H7 (cell line): ENCODE data around the gene RBBP4. TPM values are rescaled to one million over a fixed set of nuclear protein-coding genes. Genes with fewer than 3 reads are reported as not detected.

Experiments used
- DNase-seq: peaks from one replicate; pipeline ENCODE4 v3.0.0; 2012
- H3K27me3 ChIP-seq: 2 replicates; pipeline ENCODE4 v1.6.0; 2011; ENCODE audit warnings: mild to moderate bottlenecking, low read length; ENCODE audit not compliant: control insufficient read depth, insufficient read depth
- H3K36me3 ChIP-seq: replicated peaks from 2 replicates; pipeline ENCODE4 v1.5.1; 2011; ENCODE audit warnings: low read length; ENCODE audit not compliant: control insufficient read depth, insufficient read depth
- H3K4me3 ChIP-seq: 2 replicates; pipeline ENCODE4 v1.5.1; 2011; ENCODE audit warnings: low read depth, mild to moderate bottlenecking, control low read depth, low read length, moderate library complexity; ENCODE audit not compliant: insufficient read depth
- total RNA-seq: library from RNA; depleted of rRNA; stranded (reverse); fragments of >200 nt; shearing (Covaris generic); gene quantifications from 2 replicates; pipeline ENCODE4 v1.2.3, GENCODE V29; 2014

Gene RBBP4
- total RNA-seq, 1 experiment from 2014 or later: 311 TPM

DNA sequence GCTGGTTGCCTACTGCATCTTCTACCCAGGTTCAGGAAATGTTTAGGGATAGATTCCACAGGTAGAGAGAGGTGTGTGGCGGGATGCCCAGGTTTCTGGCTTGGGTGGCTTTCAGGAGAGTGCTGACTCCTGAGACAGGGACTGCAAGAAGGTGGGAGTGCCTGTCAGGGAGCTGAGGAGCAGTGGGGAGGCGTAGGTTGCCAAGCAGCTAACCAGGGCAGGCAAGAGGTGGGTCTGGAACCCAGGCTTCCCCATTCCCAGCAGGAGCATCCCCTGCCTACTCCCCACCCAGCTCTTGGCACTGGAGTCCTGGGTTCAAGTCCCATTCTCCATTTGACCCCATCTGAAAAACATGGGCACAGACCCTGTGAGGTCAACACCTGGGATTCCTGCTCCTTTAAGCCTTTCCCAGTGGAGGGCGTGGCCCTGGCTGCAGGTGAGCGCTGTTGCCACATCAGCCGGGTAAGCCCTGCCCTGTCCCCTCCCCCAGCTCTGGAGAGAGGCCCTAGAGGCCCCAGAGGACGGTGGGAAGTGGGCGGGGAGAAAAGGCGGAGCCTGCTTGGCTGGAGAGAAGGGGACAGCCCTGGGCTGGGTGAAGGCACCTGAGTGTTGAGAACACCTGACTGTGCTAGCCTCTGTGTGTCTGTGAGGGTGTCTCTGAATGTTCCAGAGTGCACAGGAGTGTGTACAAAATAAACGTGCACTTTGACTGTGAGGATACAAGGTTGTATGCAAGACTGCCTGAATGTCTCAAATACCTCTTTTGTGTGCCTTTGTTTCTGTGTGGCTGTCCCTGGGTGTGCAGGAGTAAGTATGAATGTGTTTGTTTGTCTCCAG, 65.5 kb downstream of the RBBP4 start:
- H3K27me3 ChIP-seq: no peaks in the 10 kb centered on the region
- no peak overlapping the region for H3K4me3 ChIP-seq
- H3K36me3 ChIP-seq: no peaks in the 10 kb centered on the region
- peak; percentile 98 for DNase-seq

DNA sequence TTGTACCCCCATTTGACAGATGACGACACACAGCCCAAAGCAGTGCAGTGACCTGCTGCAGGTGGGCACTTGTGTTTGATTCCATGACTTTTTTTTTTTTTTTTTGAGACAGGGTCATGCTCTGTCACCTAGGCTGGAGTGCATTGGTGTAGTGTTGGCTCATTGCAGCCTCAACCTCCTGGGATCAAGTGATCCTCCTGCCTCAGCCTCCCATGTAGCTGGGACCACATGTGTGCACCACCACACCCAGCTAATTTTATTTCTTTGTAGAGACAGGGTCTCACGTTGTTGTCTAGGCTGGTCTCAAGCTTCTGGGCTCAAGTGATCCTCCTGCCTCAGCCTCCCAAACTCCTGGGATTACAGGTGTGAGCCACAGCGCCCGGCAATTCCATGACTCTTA, 66.5 kb downstream of the RBBP4 start:
- DNase-seq: no peak
- H3K27me3 ChIP-seq: no peaks in the 10 kb centered on the region
- no peaks in the 10 kb centered on the region for H3K36me3 ChIP-seq
- no peak overlapping the region for H3K4me3 ChIP-seq

DNA sequence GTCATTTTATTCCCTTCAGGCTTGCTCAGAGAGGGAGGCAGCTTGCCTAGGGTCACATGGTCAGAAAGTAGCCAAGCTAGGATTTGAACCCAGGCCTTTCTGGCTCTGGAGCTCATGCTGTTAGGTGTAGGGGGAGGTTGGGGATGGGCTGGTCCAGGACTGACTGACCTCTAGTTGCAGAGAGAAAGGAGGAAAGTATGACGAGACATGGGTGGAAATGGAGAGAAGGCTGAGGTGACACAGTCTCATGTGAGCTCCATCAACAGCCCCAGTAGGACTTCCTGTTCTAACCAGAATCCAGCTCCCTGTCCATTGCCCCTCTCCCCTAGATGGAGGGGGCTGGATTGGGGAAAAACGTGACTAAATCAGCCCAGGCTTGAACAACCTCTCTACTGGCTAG, 67.0 kb downstream of the RBBP4 start:
- no peaks in the 10 kb centered on the region for H3K27me3 ChIP-seq
- no peaks in the 10 kb centered on the region for H3K36me3 ChIP-seq
- H3K4me3 ChIP-seq: no peak overlapping the region
- DNase-seq: no peak

DNA sequence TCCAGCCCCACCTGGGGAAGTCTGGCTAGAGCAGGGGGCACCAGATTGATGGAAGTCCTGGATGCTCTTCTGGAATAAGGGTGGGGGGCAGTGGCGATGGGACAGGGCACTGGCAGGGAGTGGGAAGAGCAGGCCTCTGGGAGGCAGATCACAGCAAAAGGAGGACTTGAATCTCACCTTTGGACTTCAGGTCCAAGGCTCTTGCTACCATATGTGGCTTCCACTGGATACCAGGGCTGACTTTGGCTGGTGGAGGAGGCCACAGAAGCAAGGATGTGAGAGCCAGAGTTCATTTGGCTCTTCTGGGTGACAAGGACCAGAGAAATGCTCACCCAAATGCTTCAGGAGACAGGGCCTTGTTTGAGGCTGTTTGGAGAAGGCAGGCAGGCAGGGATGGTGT, 67.5 kb downstream of the RBBP4 start:
- no peak for DNase-seq
- H3K36me3 ChIP-seq: no peaks in the 10 kb centered on the region
- H3K27me3 ChIP-seq: no peaks in the 10 kb centered on the region
- H3K4me3 ChIP-seq: no peak overlapping the region

DNA sequence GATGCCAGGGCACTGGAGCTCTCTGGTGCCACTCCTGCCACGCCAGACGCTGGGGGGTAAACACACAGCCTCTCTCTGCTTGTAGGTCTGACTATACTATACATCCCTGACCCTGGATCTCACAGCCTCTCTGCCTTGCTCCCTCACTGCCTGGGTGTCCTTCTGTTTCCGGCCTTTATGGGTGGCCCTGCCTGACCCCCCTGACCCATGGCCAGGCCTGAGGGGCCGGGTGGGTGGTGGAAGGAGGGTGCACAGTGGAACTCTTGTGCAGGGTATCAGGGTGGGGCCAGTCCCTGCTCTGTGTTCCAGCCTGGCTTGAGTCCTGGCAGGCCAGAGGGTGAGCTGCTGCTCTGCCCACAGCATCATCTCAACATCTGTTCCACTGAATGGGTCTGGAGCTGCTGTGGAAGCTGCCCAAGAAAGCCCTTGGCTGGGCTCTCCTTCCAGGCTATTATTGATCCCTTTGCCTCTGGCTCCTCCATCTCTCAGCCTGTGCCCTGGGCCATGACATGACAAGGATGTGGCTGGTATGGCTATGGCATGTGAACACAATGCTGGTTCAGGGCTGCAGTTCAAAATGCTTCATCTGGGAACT, 68.8 kb downstream of the RBBP4 start:
- Histone ChIP-seq H3K4me3 (no peak overlapping the region), H3K36me3 (no peaks in the 10 kb centered on the region), H3K27me3 (no peaks in the 10 kb centered on the region)
- no peak for DNase-seq

DNA sequence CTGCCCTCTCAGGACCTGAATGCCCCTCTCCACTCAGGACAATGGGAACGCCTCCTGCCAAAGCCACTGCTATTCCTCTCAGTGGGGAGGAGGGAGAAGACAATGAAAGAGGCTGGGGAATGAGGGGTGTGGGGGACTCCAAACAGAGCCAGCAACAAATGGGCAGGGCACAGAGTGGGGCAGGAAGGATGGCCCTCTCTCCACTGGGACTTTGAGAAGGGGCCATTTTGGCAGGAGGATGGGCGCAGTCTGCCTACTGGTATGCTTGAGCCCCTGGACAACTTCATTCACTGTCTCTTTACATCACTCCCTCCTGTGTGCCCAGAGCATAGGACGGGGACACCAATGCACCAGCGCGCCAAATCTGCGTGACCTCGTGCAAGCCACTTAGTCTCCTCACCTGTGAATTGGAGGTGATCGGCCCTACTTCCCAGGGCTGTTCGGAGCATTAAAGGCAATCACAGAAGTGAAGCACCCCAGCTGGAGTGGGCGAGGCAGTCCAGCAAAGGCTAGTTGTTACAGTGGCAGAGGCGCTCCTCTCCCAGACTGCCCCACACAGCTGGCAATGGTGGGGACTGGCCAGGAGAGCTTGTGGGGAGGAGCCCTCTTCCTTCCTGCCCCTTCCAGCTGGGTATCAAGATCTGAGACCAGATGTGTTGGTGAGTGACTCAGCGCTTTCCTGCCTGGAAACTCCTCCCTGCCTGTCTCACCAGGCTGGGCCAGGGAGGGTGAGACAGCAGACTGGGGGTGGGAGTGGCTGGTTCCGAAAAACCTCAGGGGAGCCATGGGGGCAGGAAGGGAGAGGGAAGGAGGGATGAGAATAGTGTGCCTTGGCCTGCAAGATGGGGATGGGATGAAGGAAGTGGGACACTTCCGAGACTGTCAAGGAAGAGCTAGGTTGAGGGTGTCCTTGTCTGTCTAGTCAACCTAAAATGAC, 73.9 kb downstream of the RBBP4 start:
- Histone ChIP-seq H3K36me3 (no peaks in the 10 kb centered on the region), H3K4me3 (no peak overlapping the region), H3K27me3 (no peaks in the 10 kb centered on the region)
- peak; percentile 75 for DNase-seq

DNA sequence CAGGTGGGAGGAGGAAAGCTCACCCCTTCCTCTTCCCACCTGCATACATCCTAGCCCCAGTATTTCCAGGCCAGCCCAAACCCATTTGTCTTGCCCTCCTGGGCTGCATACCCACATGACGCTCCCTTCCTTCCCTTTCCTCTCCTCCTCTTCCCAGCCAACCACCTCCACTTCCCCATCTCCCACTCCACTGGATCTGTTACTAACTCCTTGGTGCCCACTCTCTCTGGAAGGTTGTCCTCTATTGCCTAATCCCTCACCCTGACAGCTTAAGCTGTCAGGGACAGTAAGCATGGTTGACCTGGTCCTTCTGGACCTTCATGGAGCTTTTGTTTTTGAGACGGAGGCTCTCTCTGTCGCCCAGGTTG, 74.6 kb downstream of the RBBP4 start:
- DNase-seq: no peak
- Histone ChIP-seq H3K36me3 (no peaks in the 10 kb centered on the region), H3K27me3 (no peaks in the 10 kb centered on the region), H3K4me3 (no peak overlapping the region)

DNA sequence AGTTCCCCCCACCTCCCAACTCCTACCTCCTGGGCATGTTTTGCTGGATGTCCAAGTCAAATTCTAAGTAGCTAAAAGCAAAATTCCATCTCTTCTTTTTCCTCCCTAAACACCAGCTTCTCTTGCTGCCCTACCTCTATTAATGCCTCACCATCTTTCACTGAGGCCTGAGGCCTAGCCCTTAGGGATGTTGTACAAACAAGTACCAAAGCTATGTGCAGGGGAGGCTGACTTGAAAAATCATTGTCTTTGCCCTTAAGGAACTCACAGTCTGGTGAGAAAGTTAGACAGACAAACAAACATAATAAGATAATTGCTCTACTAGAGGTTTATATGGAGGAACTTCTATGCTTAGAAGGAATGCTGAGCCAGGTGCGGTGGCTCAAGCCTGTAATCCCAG, 76.9 kb downstream of the RBBP4 start:
- Histone ChIP-seq H3K27me3 (no peaks in the 10 kb centered on the region), H3K36me3 (no peaks in the 10 kb centered on the region)
- DNase-seq: no peak

DNA sequence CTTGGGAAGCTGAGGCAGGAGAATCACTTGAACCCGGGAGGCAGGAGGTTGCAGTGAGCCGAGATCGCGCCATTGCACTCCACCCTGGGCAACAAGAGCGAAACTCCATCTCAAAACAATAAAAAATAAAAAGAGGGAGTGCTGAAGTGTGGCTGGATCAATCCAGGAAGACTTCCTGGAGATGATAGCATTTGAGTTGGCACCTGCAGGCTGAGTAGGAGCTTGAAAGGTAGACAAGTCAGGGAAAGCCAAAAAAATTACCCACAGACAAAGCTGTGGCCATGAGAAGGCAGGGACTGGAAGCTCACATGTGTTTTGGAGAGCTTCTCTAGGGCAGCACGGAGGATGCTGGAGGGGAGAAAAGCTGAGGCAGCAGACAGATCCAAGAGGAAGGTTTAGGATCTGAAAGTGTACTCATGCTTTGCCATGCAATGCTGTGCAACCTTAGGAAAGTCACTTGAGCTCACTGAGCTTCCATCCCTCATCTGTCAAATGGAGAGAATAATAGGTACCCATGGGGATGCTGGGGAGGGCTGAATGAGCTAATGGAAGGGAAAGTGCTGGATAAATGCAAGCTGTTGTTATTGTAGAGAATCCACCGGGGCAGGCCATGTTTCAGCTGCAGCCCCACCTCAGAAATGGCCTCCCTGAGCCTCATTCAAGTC, 77.5 kb downstream of the RBBP4 start:
- no peak for DNase-seq
- no peaks in the 10 kb centered on the region for H3K27me3 ChIP-seq
- H3K4me3 ChIP-seq: no peak overlapping the region
- H3K36me3 ChIP-seq: no peaks in the 10 kb centered on the region

More for the DNA sequence above, 76.9 kb downstream of the RBBP4 start:
- no peak overlapping the region for H3K4me3 ChIP-seq

DNA sequence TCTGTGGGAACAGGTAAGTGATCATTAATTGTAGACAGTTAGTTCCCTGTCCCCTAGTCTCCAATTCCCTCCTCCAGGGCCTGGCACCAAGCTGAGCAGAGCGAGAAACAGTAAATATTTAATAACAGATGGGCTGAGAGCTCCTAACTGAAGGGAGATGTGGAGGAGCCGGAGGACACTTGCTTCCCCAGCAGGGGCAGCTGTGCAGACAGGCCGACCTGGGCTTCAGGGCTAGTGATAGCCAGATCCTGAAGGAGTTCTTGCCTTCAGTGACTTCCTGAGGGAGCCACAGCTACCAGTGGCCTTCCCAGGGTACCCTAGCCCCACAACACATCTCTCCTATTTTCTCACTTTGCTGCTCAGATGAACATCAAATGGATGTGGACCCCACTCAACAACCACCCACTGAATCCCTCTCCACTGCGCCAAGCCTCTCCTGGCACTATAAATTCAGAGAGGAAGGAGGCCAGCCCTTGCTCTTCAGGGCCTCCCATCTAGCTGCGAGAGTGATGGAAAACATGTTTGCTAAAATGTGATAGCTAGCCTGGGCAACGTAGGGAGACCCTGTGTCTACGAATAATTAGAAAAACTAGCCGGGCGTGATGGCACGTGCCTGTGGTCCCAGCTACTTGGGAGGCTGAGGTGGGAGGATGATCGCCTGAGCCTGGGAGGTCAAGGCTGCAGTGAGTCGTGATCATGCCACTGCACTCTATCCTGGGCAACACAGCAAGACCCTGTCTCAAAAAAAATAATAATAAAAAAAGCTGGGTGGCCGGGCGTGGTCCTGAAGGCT, 78.4 kb downstream of the RBBP4 start:
- peak; percentile 57 for DNase-seq
- Histone ChIP-seq H3K36me3 (no peaks in the 10 kb centered on the region), H3K27me3 (no peaks in the 10 kb centered on the region), H3K4me3 (no peak overlapping the region)

DNA sequence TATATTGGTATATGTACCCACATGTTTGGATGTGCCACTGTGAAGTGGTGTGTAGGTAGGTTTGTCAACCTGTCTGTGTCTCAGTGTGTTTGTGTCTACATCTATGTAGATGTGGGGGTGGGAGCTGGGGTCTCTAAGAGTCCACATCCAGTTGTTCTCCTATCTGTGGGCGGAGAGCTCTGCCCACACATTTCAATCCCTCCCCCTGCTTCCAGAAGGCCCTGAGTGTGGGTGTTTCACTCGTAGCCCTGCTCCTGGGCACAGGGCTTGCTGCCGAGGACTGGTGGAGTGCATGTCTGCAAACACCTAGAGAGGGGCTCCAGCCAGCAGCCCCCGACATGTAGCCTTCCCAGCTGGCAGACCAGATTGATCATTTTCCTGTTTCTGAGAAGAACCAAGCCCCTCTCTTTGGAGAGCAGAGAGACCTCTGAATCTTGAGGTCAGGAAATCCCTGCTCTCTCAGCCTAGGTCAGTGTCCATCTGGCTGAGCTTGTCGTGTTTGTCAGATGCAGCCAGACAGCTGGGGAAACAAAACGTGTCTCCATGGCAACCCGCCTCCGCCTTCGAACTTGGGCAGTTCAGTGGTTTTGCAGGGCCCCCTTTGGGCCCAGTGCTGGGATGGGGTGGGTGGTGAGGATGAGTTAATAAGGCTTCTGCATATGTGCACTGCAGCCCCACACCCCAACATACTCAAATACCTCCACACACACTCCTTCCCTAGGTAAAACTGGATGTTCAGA, 82.7 kb downstream of the RBBP4 start:
- DNase-seq: peak; percentile 58
- H3K36me3 ChIP-seq: no peaks in the 10 kb centered on the region
- no peaks in the 10 kb centered on the region for H3K27me3 ChIP-seq
- no peak overlapping the region for H3K4me3 ChIP-seq
